ENCODE measurements around the gene RUNX1. TPM values are rescaled to one million over a fixed set of nuclear protein-coding genes. Genes with fewer than 3 reads are reported as not detected.

RUNX1 gene
- polyA plus RNA-seq, 1 of the 3 experiments (the other 2 are of a cell fraction): 17.1 TPM

DNA sequence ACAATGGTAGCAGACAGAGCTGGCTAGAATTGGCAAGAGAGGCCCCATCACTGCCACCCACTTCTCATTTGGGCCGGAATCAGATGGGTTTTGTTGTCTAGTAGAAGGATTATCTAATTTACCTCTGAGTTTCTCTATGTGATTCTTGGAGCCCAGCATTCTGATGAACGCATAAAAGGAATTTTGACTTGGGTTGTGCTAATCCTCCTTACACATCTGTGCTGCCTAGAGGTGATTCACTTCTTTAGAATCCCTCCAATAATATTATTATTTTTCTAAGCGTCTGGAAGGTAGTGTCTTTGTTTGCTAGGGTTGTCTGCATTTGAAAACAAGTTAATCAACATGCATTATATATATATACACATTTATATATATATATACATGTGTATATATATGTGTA lies 118.1 kb downstream of the RUNX1 start (continued):
- no peak for TF ChIP-seq MEF2A (IDR thresholded peaks at IDR 0.05; ENCODE audit: borderline replicate concordance, low read depth)
- no peak for TF ChIP-seq TCF12 (IDR thresholded peaks at IDR 0.05)
- TF ChIP-seq, protein P1, sequence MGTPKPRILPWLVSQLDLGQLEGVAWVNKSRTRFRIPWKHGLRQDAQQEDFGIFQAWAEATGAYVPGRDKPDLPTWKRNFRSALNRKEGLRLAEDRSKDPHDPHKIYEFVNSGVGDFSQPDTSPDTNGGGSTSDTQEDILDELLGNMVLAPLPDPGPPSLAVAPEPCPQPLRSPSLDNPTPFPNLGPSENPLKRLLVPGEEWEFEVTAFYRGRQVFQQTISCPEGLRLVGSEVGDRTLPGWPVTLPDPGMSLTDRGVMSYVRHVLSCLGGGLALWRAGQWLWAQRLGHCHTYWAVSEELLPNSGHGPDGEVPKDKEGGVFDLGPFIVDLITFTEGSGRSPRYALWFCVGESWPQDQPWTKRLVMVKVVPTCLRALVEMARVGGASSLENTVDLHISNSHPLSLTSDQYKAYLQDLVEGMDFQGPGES (IDR thresholded peaks at IDR 0.05; ENCODE audit: low read depth, low read length): no peak

DNA sequence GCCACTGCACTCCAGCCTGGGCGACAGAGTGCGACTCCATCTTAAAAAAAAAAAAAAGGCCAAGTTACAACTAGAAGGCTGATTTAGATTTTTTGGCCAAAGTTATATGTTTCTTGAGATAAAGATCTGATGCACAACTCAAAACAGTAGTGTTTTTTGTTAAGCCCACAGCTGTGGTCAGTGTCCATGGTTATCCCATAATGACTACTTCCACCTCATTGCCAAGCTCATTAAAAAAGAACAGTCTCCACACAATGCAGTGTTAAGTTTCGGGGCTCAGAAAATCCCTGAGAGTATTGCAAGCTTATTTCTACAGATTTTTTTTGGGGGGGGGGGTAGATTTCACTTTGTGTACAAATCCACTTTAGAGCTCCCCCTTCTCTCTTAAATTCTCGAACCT lies 120.5 kb downstream of the RUNX1 start:
- H3K36me3 ChIP-seq (replicated peaks in 1 of 2; ENCODE audit: control insufficient read depth in 1 of 2, insufficient read depth in 2 of 2, low read length in 1 of 2): no peaks in the 10 kb centered on the region
- H3K9me3 ChIP-seq: no peaks in the 10 kb centered on the region
- H3K79me2 ChIP-seq (ENCODE audit: insufficient read depth): no peaks in the 10 kb centered on the region
- 68% methylated on average over 4 of the region's 4 CpGs for WGBS (ENCODE audit: low lambda C conversion rate)
- no peaks in the 10 kb centered on the region for H4K20me1 ChIP-seq (ENCODE audit: insufficient read depth)
- no peaks in the 10 kb centered on the region for H3F3A ChIP-seq (replicated peaks; ENCODE audit: insufficient read depth)
- POLR2A ChIA-PET: no interaction called here
- no peaks in the 10 kb centered on the region for H3K9me2 ChIP-seq
- H3K27ac ChIP-seq (ENCODE audit: low read depth in 2 of 2, low read length in 1 of 2): no peak overlapping the region
- CTCF ChIA-PET: interaction anchor here (0.7 kb wide), 1 partner anchor 8 kb away, joined by 4 read pairs; no protein-coding TSS in a partner anchor
- no peaks in the 10 kb centered on the region for H3K4me1 ChIP-seq (ENCODE audit: control insufficient read depth in 1 of 2, insufficient read depth in 2 of 2, low read depth in 1 of 2, low read length in 1 of 2)
- no peak for TF ChIP-seq JUND (IDR thresholded peaks at IDR 0.05)
- no peak for TF ChIP-seq FOXJ3 (CRISPR knock-in tag; IDR thresholded peaks at IDR 0.05)
- no peak overlapping the region for H3K9ac ChIP-seq
- H3K27me3 ChIP-seq (ENCODE audit: insufficient read depth): no peaks in the 10 kb centered on the region
- H3K4me3 ChIP-seq (ENCODE audit: low read depth in 2 of 2, low read length in 1 of 2): no peak overlapping the region
- no peak overlapping the region for H3K4me2 ChIP-seq
- no peak for DNase-seq
- no peak overlapping the region for H2AFZ ChIP-seq (ENCODE audit: low read depth)

DNA sequence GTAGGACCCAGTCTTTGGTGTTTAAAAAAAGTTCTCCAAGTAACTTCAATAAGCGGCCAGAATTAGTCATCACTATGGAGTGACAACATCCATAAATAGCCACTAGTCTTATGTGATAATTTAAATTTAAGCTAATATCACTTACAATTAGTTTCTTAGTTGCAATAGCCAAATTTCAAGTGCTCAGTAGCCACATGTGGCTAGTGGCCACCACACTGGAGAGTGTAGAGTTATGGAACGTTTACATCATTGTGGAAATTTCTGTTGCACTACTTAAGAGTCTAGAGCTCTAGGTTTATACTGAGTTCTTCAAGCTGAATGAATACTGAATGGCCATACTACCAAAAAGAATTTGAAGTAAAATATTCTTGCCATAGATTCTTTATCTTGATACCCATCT lies 121.1 kb downstream of the RUNX1 start:
- H3K9me2 ChIP-seq: no peaks in the 10 kb centered on the region
- no peaks in the 10 kb centered on the region for H3K9me3 ChIP-seq
- H3K4me3 ChIP-seq (ENCODE audit: low read depth in 2 of 2, low read length in 1 of 2): no peak overlapping the region
- TF ChIP-seq POLR2AphosphoS5 (IDR thresholded peaks at IDR 0.05; ENCODE audit: low read depth, low read length) (no peak), NRF1 (IDR thresholded peaks at IDR 0.05; ENCODE audit: low read depth, low read length) (no peak)
- TF ChIP-seq, protein P2, sequence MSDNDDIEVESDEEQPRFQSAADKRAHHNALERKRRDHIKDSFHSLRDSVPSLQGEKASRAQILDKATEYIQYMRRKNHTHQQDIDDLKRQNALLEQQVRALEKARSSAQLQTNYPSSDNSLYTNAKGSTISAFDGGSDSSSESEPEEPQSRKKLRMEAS (IDR thresholded peaks at IDR 0.05; ENCODE audit: low read depth): no peak
- H3K4me2 ChIP-seq: no peak overlapping the region
- H3K27ac ChIP-seq (ENCODE audit: low read depth in 2 of 2, low read length in 1 of 2): no peak overlapping the region
- H3F3A ChIP-seq (replicated peaks; ENCODE audit: insufficient read depth): no peaks in the 10 kb centered on the region
- ChIA-PET CTCF (interaction anchor here (1.2 kb wide), 1 partner anchor 25 kb away, joined by 3 read pairs; no protein-coding TSS in a partner anchor), POLR2A (no interaction called here)
- no peaks in the 10 kb centered on the region for H4K20me1 ChIP-seq (ENCODE audit: insufficient read depth)
- no peak for DNase-seq
- no peaks in the 10 kb centered on the region for H3K27me3 ChIP-seq (ENCODE audit: insufficient read depth)
- H3K36me3 ChIP-seq (replicated peaks in 1 of 2; ENCODE audit: control insufficient read depth in 1 of 2, insufficient read depth in 2 of 2, low read length in 1 of 2): no peaks in the 10 kb centered on the region
- H2AFZ ChIP-seq (ENCODE audit: low read depth): no peak overlapping the region
- WGBS (ENCODE audit: low lambda C conversion rate): 73% methylated on average over 2 of the region's 2 CpGs
- H3K79me2 ChIP-seq (ENCODE audit: insufficient read depth): no peaks in the 10 kb centered on the region
- H3K9ac ChIP-seq: no peak overlapping the region
- H3K4me1 ChIP-seq (ENCODE audit: control insufficient read depth in 1 of 2, insufficient read depth in 2 of 2, low read depth in 1 of 2, low read length in 1 of 2): no peaks in the 10 kb centered on the region

DNA sequence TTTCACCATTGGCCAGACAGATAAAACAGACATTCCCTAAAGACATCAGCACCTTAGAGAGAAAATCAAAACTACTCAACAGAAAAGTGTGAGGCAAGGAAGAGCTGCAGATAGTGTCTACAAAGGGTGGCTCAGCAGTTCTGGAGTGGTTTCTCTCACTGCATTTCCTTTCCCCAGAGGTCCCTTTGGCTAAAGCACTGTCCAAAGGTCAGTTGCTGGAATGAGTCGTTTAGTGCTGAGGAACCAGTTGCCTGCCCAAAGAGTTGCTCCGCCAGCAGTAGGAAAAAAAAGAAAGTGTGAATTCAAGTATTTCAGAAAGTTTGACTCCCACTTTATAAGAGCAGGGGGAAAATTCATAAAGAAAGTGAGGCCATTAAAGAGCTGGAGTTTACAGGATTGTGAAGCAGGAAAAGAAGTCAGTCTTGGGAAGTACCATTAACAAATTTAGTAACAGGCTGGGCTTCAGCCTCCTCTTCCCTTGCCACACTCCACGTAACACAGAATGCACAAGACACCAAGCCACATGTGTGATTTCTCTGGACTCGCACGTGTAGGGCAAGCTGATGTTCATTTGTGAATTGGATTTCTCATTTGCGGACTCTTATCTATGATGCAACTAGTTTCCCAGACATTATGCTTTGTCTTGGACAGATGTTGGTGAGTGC lies 122.2 kb downstream of the RUNX1 start:
- DNase-seq: no peak
- no peak overlapping the region for H3K27ac ChIP-seq (ENCODE audit: low read depth in 2 of 2, low read length in 1 of 2)
- TF ChIP-seq, protein P3, sequence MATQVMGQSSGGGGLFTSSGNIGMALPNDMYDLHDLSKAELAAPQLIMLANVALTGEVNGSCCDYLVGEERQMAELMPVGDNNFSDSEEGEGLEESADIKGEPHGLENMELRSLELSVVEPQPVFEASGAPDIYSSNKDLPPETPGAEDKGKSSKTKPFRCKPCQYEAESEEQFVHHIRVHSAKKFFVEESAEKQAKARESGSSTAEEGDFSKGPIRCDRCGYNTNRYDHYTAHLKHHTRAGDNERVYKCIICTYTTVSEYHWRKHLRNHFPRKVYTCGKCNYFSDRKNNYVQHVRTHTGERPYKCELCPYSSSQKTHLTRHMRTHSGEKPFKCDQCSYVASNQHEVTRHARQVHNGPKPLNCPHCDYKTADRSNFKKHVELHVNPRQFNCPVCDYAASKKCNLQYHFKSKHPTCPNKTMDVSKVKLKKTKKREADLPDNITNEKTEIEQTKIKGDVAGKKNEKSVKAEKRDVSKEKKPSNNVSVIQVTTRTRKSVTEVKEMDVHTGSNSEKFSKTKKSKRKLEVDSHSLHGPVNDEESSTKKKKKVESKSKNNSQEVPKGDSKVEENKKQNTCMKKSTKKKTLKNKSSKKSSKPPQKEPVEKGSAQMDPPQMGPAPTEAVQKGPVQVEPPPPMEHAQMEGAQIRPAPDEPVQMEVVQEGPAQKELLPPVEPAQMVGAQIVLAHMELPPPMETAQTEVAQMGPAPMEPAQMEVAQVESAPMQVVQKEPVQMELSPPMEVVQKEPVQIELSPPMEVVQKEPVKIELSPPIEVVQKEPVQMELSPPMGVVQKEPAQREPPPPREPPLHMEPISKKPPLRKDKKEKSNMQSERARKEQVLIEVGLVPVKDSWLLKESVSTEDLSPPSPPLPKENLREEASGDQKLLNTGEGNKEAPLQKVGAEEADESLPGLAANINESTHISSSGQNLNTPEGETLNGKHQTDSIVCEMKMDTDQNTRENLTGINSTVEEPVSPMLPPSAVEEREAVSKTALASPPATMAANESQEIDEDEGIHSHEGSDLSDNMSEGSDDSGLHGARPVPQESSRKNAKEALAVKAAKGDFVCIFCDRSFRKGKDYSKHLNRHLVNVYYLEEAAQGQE (IDR thresholded peaks at IDR 0.05; ENCODE audit: low read depth, low read length): peak; percentile 53; the same call in 1 of the 2 replicates
- TF ChIP-seq GABPA (IDR thresholded peaks at IDR 0.05; ENCODE audit: low read depth): no peak
- no peak overlapping the region for H3K4me2 ChIP-seq
- H3K9me2 ChIP-seq: no peaks in the 10 kb centered on the region
- no peak overlapping the region for H3K4me3 ChIP-seq (ENCODE audit: low read depth in 2 of 2, low read length in 1 of 2)
- no peaks in the 10 kb centered on the region for H3K27me3 ChIP-seq (ENCODE audit: insufficient read depth)
- no peaks in the 10 kb centered on the region for H3K36me3 ChIP-seq (replicated peaks in 1 of 2; ENCODE audit: control insufficient read depth in 1 of 2, insufficient read depth in 2 of 2, low read length in 1 of 2)
- H3K4me1 ChIP-seq (ENCODE audit: control insufficient read depth in 1 of 2, insufficient read depth in 2 of 2, low read depth in 1 of 2, low read length in 1 of 2): no peaks in the 10 kb centered on the region
- ChIA-PET POLR2A (no interaction called here), CTCF (interaction anchor here (0.8 to 1.2 kb wide), 2 partner anchors 26 to 913 kb away, joined by 3 read pairs; no protein-coding TSS in a partner anchor)
- WGBS (ENCODE audit: low lambda C conversion rate): 89% methylated on average over 6 of the region's 6 CpGs
- no peaks in the 10 kb centered on the region for H3F3A ChIP-seq (replicated peaks; ENCODE audit: insufficient read depth)
- H3K9me3 ChIP-seq: no peaks in the 10 kb centered on the region
- no peaks in the 10 kb centered on the region for H3K79me2 ChIP-seq (ENCODE audit: insufficient read depth)
- H3K9ac ChIP-seq: no peak overlapping the region
- H4K20me1 ChIP-seq (ENCODE audit: insufficient read depth): no peaks in the 10 kb centered on the region
- H2AFZ ChIP-seq (ENCODE audit: low read depth): no peak overlapping the region
